IMR-90 (cell line): ENCODE results near the gene ATG7. TPM values are rescaled to one million over a fixed set of nuclear protein-coding genes. Genes with fewer than 3 reads are reported as not detected.

Experiments used
- ATAC-seq: fragments of 200-7000 bp; cut with Tn5 transposase; 2 replicates; pipeline ENCODE4 v1.9.1; 2020; ENCODE audit warnings: low read depth, mild to moderate bottlenecking, moderate library complexity
- BruUV-seq: library from RNA; stranded (reverse); fragments of 400-500 nt; replicated peaks from 2 replicates; lab custom pipeline; 2021; lab: Mats Ljungman, UMichigan
- CTCF ChIA-PET: fragments of 300-600 bp; formaldehyde crosslinking; extraction: SDS; loops from one replicate; lab custom pipeline; 2021; ENCODE audit warnings: antibody characterized with exemption; lab: Yijun Ruan, JAX
- POLR2A ChIA-PET: fragments of 300-600 bp; sonication (Branson Sonifier 250); formaldehyde crosslinking; loops from one replicate; lab custom pipeline; 2022; ENCODE audit warnings: antibody characterized with exemption; ENCODE audit not compliant: unreplicated experiment; lab: Charles Lee
- DNase-seq: peaks from one replicate; pipeline ENCODE4 v3.0.0; 2013
- H2AFZ ChIP-seq: replicated peaks from 2 replicates; pipeline ENCODE3; 2013; ENCODE audit warnings: low read length, mild to moderate bottlenecking; ENCODE audit not compliant: poor library complexity
- H2AK5ac ChIP-seq: 2 replicates; pipeline ENCODE4 v1.6.1; 2013; ENCODE audit warnings: low read depth, low read length, inconsistent platforms
- H2AK9ac ChIP-seq: replicated peaks from 2 replicates; pipeline ENCODE3; 2013; ENCODE audit warnings: mild to moderate bottlenecking, low read depth, low read length, moderate library complexity; ENCODE audit not compliant: poor library complexity
- H2BK120ac ChIP-seq: 2 replicates; pipeline ENCODE4 v1.6.1; 2013; ENCODE audit warnings: low read depth, low read length, inconsistent platforms
- H2BK15ac ChIP-seq: 3 replicates; pipeline ENCODE4 v1.6.1; 2013; ENCODE audit warnings: low read depth, low read length, inconsistent platforms
- H2BK20ac ChIP-seq: 2 replicates; pipeline ENCODE4 v1.6.1; 2013; ENCODE audit warnings: low read depth, mild to moderate bottlenecking, inconsistent platforms, low read length, moderate library complexity
- H2BK5ac ChIP-seq: 2 replicates; pipeline ENCODE4 v1.6.1; 2013; ENCODE audit warnings: mild to moderate bottlenecking, low read depth, low read length, inconsistent platforms; ENCODE audit not compliant: poor library complexity, severe bottlenecking
- H3K14ac ChIP-seq: replicated peaks from 2 replicates; pipeline ENCODE4 v1.6.1; 2013; ENCODE audit warnings: low read depth, low read length, inconsistent platforms
- H3K18ac ChIP-seq: 2 replicates; pipeline ENCODE4 v1.6.1; 2013; ENCODE audit warnings: low read depth, low read length, control low read depth
- H3K23ac ChIP-seq: 2 replicates; pipeline ENCODE4 v1.6.1; 2013; ENCODE audit warnings: low read depth, low read length, inconsistent platforms
- H3K27ac ChIP-seq: 2 replicates; pipeline ENCODE4 v1.5.1; 2013; ENCODE audit warnings: mild to moderate bottlenecking, control low read depth, low read length; ENCODE audit not compliant: insufficient read depth
- H3K27me3 ChIP-seq: 2 replicates; pipeline ENCODE4 v1.6.1; 2013; ENCODE audit warnings: low read length; ENCODE audit not compliant: control insufficient read depth, insufficient read depth
- H3K36me3 ChIP-seq: 2 replicates; pipeline ENCODE4 v1.6.1; 2013; ENCODE audit warnings: low read length, mixed read lengths; ENCODE audit not compliant: control insufficient read depth, insufficient read depth
- H3K4ac ChIP-seq: 2 replicates; pipeline ENCODE4 v1.6.1; 2013; ENCODE audit warnings: low read depth, low read length, inconsistent platforms
- H3K4me1 ChIP-seq: 2 replicates; pipeline ENCODE4 v1.6.1; 2013; ENCODE audit warnings: low read length, mixed read lengths; ENCODE audit not compliant: control insufficient read depth, insufficient read depth
- H3K4me2 ChIP-seq: 2 replicates; pipeline ENCODE4 v1.6.1; 2013; ENCODE audit warnings: low read depth, mild to moderate bottlenecking, control low read depth, low read length, moderate library complexity
- H3K4me3 ChIP-seq: 2 replicates; pipeline ENCODE4 v1.5.1; 2013; ENCODE audit warnings: low read depth, mild to moderate bottlenecking, control low read depth, low read length, moderate library complexity; ENCODE audit not compliant: insufficient read depth
- H3K56ac ChIP-seq: 2 replicates; pipeline ENCODE4 v1.6.1; 2013; ENCODE audit warnings: low read length, inconsistent platforms; ENCODE audit not compliant: insufficient read depth; ENCODE audit errors: extremely low read depth
- H3K79me1 ChIP-seq, 2 experiments: 2 replicates each; pipeline ENCODE4 v1.6.1; 2013; ENCODE audit warnings: low read length in 2 of 2, inconsistent platforms in 1 of 2, low read depth in 1 of 2
- H3K9ac ChIP-seq: 2 replicates; pipeline ENCODE4 v1.6.1; 2013; ENCODE audit warnings: low read depth, low read length, control low read depth
- H3K9me1 ChIP-seq: 2 replicates; pipeline ENCODE4 v1.6.1; 2013; ENCODE audit warnings: low read length, inconsistent platforms; ENCODE audit not compliant: insufficient read depth
- H3K9me3 ChIP-seq: 2 replicates; pipeline ENCODE4 v1.6.1; 2013; ENCODE audit warnings: low read length; ENCODE audit not compliant: control insufficient read depth, insufficient read depth
- H4K20me1 ChIP-seq: 2 replicates; pipeline ENCODE4 v1.6.1; 2013; ENCODE audit warnings: low read length, inconsistent platforms; ENCODE audit not compliant: insufficient read depth
- H4K5ac ChIP-seq: 2 replicates; pipeline ENCODE4 v1.6.1; 2013; ENCODE audit warnings: mild to moderate bottlenecking, low read depth, low read length, control low read depth
- H4K8ac ChIP-seq, 2 experiments: 2 replicates each; pipeline ENCODE4 v1.6.1; 2013; ENCODE audit warnings: low read depth in 2 of 2, low read length in 2 of 2, control low read depth in 1 of 2, inconsistent platforms in 1 of 2
- H4K91ac ChIP-seq: 2 replicates; pipeline ENCODE4 v1.6.1; 2013; ENCODE audit warnings: low read depth, low read length, inconsistent platforms; ENCODE audit not compliant: insufficient read depth
- BHLHE40 ChIP-seq: fragments of 150-350 bp; IDR thresholded peaks from 2 replicates; pipeline ENCODE4 v1.6.1; 2016; ENCODE audit warnings: mild to moderate bottlenecking, low read depth, low read length
- CEBPB ChIP-seq: IDR thresholded peaks from 2 replicates; pipeline ENCODE4 v1.6.1; 2012; ENCODE audit warnings: low read depth, low read length, improper control_type of control experiment
- CHD1 ChIP-seq: IDR thresholded peaks from 2 replicates; pipeline ENCODE4 v1.6.1; 2012; ENCODE audit warnings: low read depth, low read length, improper control_type of control experiment
- FOS ChIP-seq: fragments of 150-350 bp; IDR thresholded peaks from 2 replicates; pipeline ENCODE4 v1.6.1; 2016; ENCODE audit warnings: low read depth, low read length
- MAFK ChIP-seq: IDR thresholded peaks from 2 replicates; pipeline ENCODE4 v1.6.1; 2012; ENCODE audit warnings: low read depth, low read length, improper control_type of control experiment
- MAZ ChIP-seq: IDR thresholded peaks from 2 replicates; pipeline ENCODE4 v1.6.1; 2012; ENCODE audit warnings: low read depth, mild to moderate bottlenecking, low read length, improper control_type of control experiment, moderate library complexity, borderline replicate concordance
- NFE2L2 ChIP-seq: fragments of 150-350 bp; IDR thresholded peaks from 2 replicates; pipeline ENCODE4 v1.6.1; 2016; ENCODE audit warnings: low read depth, mild to moderate bottlenecking, low read length
- POLR2A ChIP-seq: IDR thresholded peaks from 2 replicates; pipeline ENCODE4 v1.6.1; 2012; ENCODE audit warnings: mild to moderate bottlenecking, low read depth, low read length
- RAD21 ChIP-seq: IDR thresholded peaks from 2 replicates; pipeline ENCODE4 v1.6.1; 2012; ENCODE audit warnings: low read length, improper control_type of control experiment
- RCOR1 ChIP-seq: IDR thresholded peaks from 2 replicates; pipeline ENCODE4 v1.6.1; 2012; ENCODE audit warnings: mild to moderate bottlenecking, low read length, improper control_type of control experiment; ENCODE audit not compliant: insufficient replicate concordance
- RFX5 ChIP-seq: IDR thresholded peaks from 2 replicates; pipeline ENCODE4 v1.8.0; 2012; ENCODE audit warnings: low read depth, mild to moderate bottlenecking, low read length, moderate library complexity
- SMC3 ChIP-seq: fragments of 150-350 bp; IDR thresholded peaks from 2 replicates; pipeline ENCODE4 v1.6.1; 2016; ENCODE audit warnings: low read depth, mild to moderate bottlenecking, antibody characterized with exemption, low read length, moderate library complexity
- WGBS, 2 experiments: methylation state at CpG; one replicate each; pipeline versions ENCODE4 v1.1.5 to v1.1.7; 2013; ENCODE audit warnings: missing lambda C conversion rate in 2 of 2; ENCODE audit not compliant: insufficient read length in 1 of 2; ENCODE audit errors: extremely low coverage in 2 of 2; 5-methylcytosine and 5-hydroxymethylcytosine counted together
- dilution Hi-C: fragments of 300-500 bp; cut with HindIII; formaldehyde crosslinking; loops from one replicate; pipeline ENCODE4 v1.14.3; 2018; ENCODE audit warnings: low sequenced_read_pairs; ENCODE audit not compliant: unreplicated experiment
- in situ Hi-C: fragments of 300-500 bp; cut with MboI; formaldehyde crosslinking; loops from 3 replicates; pipeline ENCODE4 v1.14.3; 2019; ENCODE audit warnings: low sequenced_read_pairs, inconsistent platforms, mixed read lengths
- intact Hi-C: fragments of 100-400 bp; cut with micrococcal nuclease; formaldehyde crosslinking; loops from 2 replicates; pipeline ENCODE4 v1.10.0; 2022
- polyA plus RNA-seq, 3 experiments: library from polyadenylated mRNA; depleted of rRNA; stranded (reverse); fragments of >200 nt; gene quantifications; 2 replicates each; pipeline ENCODE4 v1.2.3, GENCODE V29; 2012; ENCODE audit warnings: low replicate concordance in 1 of 3
- total RNA-seq: library from RNA; depleted of rRNA; stranded (reverse); fragments of >200 nt; gene quantifications from 2 replicates; pipeline ENCODE4 v1.2.3, GENCODE V29; 2012
- TF ChIP-seq, protein P1 (sequence below): conservative IDR thresholded peaks from 2 replicates; pipeline ENCODE4 v1.5.1; 2012; ENCODE audit warnings: mild to moderate bottlenecking, low read depth, low read length, improper control_type of control experiment
- TF ChIP-seq, protein P2 (sequence below): fragments of 150-350 bp; IDR thresholded peaks from 2 replicates; pipeline ENCODE4 v1.6.1; 2017; ENCODE audit warnings: mild to moderate bottlenecking, antibody characterized with exemption, low read length, low read depth

The ATG7 gene
- total and polyA plus RNA-seq, 2 of the 4 experiments (the other 2 are of a cell fraction): 15.6 to 51.4 TPM

DNA sequence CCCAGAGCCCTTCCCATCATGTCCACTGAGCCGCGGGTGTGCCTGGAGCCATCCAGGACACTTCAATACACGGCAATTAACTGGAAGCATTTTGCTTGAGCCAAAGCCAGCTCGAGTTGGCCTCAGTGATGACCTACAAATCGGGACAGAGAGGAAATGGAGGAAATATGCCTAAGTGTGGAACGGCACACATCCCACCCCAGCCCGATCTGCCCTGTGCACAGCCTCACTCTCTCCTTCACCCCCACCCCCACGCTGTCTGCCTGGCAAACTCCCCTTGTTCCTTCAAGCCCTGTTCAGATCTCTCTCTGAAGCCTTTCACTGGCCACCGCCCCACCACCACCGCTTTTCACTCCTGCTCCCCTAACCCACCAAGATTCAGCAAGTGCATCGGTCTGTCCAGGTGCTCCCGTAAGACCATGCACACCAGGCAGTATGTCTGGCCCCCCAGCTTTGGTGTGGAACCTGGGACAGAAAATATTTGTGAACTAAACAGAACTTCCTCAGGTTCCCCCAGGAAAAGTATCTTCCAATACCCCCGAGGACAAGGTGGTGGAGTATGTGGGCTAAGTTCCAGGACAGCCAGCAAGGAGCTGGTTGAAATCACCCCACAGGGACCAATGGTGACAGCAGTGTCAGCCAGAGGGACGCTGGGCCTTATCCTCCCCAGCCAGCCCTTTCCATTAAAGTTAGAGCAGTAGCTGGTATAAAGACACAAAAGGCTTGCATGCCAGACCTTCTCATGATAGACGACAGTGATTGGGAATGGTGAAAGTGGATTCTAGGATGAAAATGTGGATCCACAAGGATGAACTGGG is 287.8 kb downstream of the ATG7 start:
- Histone ChIP-seq H3K4me2 (no peak overlapping the region), H3K36me3 (peaks cover 68% of the 10 kb centered on the region), H3K27ac (no peak overlapping the region), H3K56ac (no peak overlapping the region), H3K9me1 (peaks cover 39% of the 10 kb centered on the region), H3K27me3 (no peaks in the 10 kb centered on the region), H4K8ac (peak overlapping the region in 1 of 2 experiments; percentile 29; a peak in 1 of 4 replicates), H2BK15ac (no peak overlapping the region), H2AFZ (no peak overlapping the region), H3K18ac (no peak overlapping the region), H4K91ac (peak overlapping the region; percentile 4; the same call in 1 of the 2 replicates), H3K14ac (peak overlapping the region; percentile 29; the same call in 1 of the 2 replicates), H2AK9ac (no peak overlapping the region), H3K9me3 (no peaks in the 10 kb centered on the region), H4K5ac (no peak overlapping the region), H3K4me1 (peaks cover 26% of the 10 kb centered on the region), H3K4ac (peak overlapping the region; percentile 52; the same call in 1 of the 2 replicates), H2AK5ac (peak overlapping the region; percentile 19; the same call in 1 of the 2 replicates), H3K23ac (peak overlapping the region; percentile 71; the same call in 1 of the 2 replicates), H2BK20ac (no peak overlapping the region), H2BK5ac (no peak overlapping the region), H3K9ac (no peak overlapping the region), H4K20me1 (peaks cover 65% of the 10 kb centered on the region), H2BK120ac (no peak overlapping the region), H3K4me3 (no peak overlapping the region), H3K79me1 (peaks cover 41 to 97% of the 10 kb centered on the region in 2 experiments)
- POLR2A ChIA-PET: no interaction called here
- CTCF ChIA-PET: interaction anchor here (0.6 kb wide), 1 partner anchor 221 kb away, joined by 6 read pairs; no protein-coding TSS in a partner anchor
- ATAC-seq: no peak
- 76% methylated on average over 4 of the region's 15 CpGs; no CpG with 5 or more reads in 1 of the 2 experiments for WGBS, 2 experiments
- in situ Hi-C loops: loop anchor here (10.0 kb wide), 1 partner anchor 85 kb away; the partner anchor contains the start of gene VGLL4
- dilution Hi-C loops: no loop called here
- intact Hi-C loops: loop anchor here (2.0 kb wide), 1 partner anchor 75 kb away; no protein-coding TSS in a partner anchor
- no peak for DNase-seq
- BruUV-seq: no TSS peak
- TF ChIP-seq CHD1 (no peak), NFE2L2 (no peak), RFX5 (no peak), RAD21 (no peak), RCOR1 (no peak), POLR2A (no peak), FOS (no peak), MAZ (no peak), SMC3 (no peak), CEBPB (no peak), MAFK (no peak), BHLHE40 (no peak)
- TF ChIP-seq, protein P1, sequence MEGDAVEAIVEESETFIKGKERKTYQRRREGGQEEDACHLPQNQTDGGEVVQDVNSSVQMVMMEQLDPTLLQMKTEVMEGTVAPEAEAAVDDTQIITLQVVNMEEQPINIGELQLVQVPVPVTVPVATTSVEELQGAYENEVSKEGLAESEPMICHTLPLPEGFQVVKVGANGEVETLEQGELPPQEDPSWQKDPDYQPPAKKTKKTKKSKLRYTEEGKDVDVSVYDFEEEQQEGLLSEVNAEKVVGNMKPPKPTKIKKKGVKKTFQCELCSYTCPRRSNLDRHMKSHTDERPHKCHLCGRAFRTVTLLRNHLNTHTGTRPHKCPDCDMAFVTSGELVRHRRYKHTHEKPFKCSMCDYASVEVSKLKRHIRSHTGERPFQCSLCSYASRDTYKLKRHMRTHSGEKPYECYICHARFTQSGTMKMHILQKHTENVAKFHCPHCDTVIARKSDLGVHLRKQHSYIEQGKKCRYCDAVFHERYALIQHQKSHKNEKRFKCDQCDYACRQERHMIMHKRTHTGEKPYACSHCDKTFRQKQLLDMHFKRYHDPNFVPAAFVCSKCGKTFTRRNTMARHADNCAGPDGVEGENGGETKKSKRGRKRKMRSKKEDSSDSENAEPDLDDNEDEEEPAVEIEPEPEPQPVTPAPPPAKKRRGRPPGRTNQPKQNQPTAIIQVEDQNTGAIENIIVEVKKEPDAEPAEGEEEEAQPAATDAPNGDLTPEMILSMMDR: no peak
- TF ChIP-seq, protein P2, sequence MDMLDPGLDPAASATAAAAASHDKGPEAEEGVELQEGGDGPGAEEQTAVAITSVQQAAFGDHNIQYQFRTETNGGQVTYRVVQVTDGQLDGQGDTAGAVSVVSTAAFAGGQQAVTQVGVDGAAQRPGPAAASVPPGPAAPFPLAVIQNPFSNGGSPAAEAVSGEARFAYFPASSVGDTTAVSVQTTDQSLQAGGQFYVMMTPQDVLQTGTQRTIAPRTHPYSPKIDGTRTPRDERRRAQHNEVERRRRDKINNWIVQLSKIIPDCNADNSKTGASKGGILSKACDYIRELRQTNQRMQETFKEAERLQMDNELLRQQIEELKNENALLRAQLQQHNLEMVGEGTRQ: no peak
